ENCODE measurements around the gene SLC9A6. TPM values are rescaled to one million over a fixed set of nuclear protein-coding genes. Genes with fewer than 3 reads are reported as not detected.

SLC9A6 gene
- total and polyA plus RNA-seq, 2 of the 8 experiments (the other 6 are each of a cell fraction or from before 2014, with no cell fraction given), result 8.0 to 14.1 TPM

- no peak for TF ChIP-seq CHD2 (IDR thresholded peaks at IDR 0.05; ENCODE audit: low read length)
- no peak for TF ChIP-seq SP4 (IDR thresholded peaks at IDR 0.05; ENCODE audit: low read length)
- no peak for TF ChIP-seq EZH2 (IDR thresholded peaks at IDR 0.05; ENCODE audit: low read depth, low read length, severe bottlenecking)
- TF ChIP-seq BACH1 (IDR thresholded peaks at IDR 0.05; ENCODE audit: low read length), result no peak
- no peak for TF ChIP-seq TAF7 (optimal IDR thresholded peaks at IDR 0.05; ENCODE audit: borderline replicate concordance, low read depth, low read length)
Observed at GRCh38 chrX:136061286-136061685, 76.1 kb downstream of the SLC9A6 start (continued).
